DND-41 (cell line): ENCODE measurements around the gene HSCB.

Experiments
- CTCF ChIP-seq: IDR thresholded peaks from 2 replicates; pipeline ENCODE4 v1.5.1; 2012; ENCODE audit warnings: borderline replicate concordance, low read length, moderate library complexity, mild to moderate bottlenecking; ENCODE audit not compliant: poor library complexity, severe bottlenecking; ENCODE audit errors: extremely low read depth
- EZH2 ChIP-seq: IDR thresholded peaks from 3 replicates; pipeline ENCODE4 v1.6.1; 2012; ENCODE audit warnings: borderline replicate concordance, low read depth, mild to moderate bottlenecking, moderate library complexity, low read length, inconsistent platforms; ENCODE audit not compliant: severe bottlenecking

DNA sequence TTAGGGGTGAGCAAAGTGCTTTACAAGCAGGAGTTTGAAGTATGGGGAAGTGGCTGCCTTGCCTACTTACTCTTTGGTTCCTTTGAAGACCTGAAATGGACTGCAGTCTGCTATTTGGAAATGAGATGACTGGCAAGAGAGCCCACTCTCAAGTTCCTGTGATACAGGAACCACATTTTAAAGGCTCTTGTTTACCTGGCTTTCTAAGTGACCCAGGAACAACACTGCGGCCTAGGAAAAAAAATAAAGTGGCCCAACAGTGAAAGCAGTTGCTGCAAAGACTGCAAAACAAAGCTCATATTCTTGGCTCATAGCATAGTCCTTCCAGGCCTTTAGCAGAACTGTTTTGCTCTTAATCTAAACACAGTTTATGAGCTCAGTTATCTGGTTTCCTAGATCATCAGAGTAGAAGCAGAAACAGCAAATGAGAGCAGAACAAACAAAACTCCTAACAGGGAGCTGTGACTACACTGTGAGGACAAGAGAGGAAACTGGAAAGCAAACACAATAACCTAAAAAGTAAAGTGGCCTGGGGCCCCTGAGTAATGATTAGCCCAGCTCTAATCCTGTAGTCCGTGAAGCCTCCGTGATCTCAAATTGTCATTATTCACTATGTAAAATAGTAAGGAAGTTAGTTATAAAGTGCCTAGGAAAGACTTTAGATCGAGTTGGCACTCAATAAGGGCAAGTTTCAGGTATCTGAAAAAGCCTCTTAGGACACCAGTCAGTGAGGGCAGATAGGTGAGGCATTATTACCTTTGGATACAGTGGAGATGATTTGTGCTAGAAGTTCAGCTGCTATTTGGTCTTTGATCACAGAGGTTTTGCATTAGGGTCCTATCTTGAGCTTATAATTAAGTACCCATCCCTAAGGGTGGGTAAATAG is 42.2 kb downstream of the HSCB start:
- no peak for TF ChIP-seq CTCF
- no peak for TF ChIP-seq EZH2
